Type B pancreatic cell (in vitro differentiated cells): Measurements from ENCODE around the gene PERM1. TPM values are rescaled to one million over a fixed set of nuclear protein-coding genes. Genes with fewer than 3 reads are reported as not detected.
"Not testable (repeated sequence)": the region's sequence is repeated elsewhere in the genome, so short reads cannot be mapped to it uniquely, and the experiment has no call there.

ENCODE experiments used
- DNase-seq: peaks from one replicate; pipeline ENCODE4 v3.0.0; 2021; ENCODE audit warnings: mixed read lengths; ENCODE audit not compliant: unreplicated experiment; ENCODE audit errors: extremely low spot score
- H3K27ac Mint-ChIP-seq: 2 replicates; pipeline ENCODE4 v1.8.0; 2021; ENCODE audit warnings: mild to moderate bottlenecking, mixed read lengths
- H3K27me3 Mint-ChIP-seq: 2 replicates; pipeline ENCODE4 v1.8.0; 2021; ENCODE audit warnings: mixed read lengths
- H3K36me3 Mint-ChIP-seq: 2 replicates; pipeline ENCODE4 v1.8.0; 2021; ENCODE audit warnings: mixed read lengths
- H3K4me1 Mint-ChIP-seq: one replicate; pipeline ENCODE4 v1.8.0; 2021; ENCODE audit warnings: mixed read lengths; ENCODE audit not compliant: unreplicated experiment
- H3K4me3 Mint-ChIP-seq: 2 replicates; pipeline ENCODE4 v1.8.0; 2021; ENCODE audit warnings: mild to moderate bottlenecking, mixed read lengths
- H3K9me3 Mint-ChIP-seq: 2 replicates; pipeline ENCODE4 v1.8.0; 2021; ENCODE audit warnings: mixed read lengths
- CTCF ChIP-seq: fragments of 200-600 bp; sonication (generic); conservative IDR thresholded peaks from 2 replicates; pipeline ENCODE4 v1.5.0; 2021; ENCODE audit warnings: antibody characterized with exemption, mild to moderate bottlenecking
- total RNA-seq: library from RNA; stranded (reverse); gene quantifications from 2 replicates; pipeline ENCODE4 v1.2.1, GENCODE V29; 2021; ENCODE audit warnings: low replicate concordance

PERM1 gene
- total RNA-seq, 1 donor from 2014 or later = 0.34 TPM

GRCh38 chr1:993379-993995 is 11.6 kb upstream of the PERM1 start:
- Mint-ChIP-seq H3K4me1 (peaks cover 4% of the 10 kb centered on the region), H3K27ac (no peak overlapping the region), H3K36me3 (no peaks in the 10 kb centered on the region), H3K4me3 (no peak overlapping the region), H3K9me3 (peaks cover 4% of the 10 kb centered on the region), H3K27me3 (peaks cover 43% of the 10 kb centered on the region)
- DNase-seq = no peak
- TF ChIP-seq CTCF = no peak

GRCh38 chr1:992362-992761 is 10.5 kb upstream of the PERM1 start:
- Mint-ChIP-seq H3K27ac (no peak overlapping the region), H3K36me3 (no peaks in the 10 kb centered on the region), H3K4me1 (peaks cover 4% of the 10 kb centered on the region), H3K4me3 (no peak overlapping the region), H3K27me3 (peaks cover 52% of the 10 kb centered on the region), H3K9me3 (peaks cover 4% of the 10 kb centered on the region)
- DNase-seq = no peak
- no peak for TF ChIP-seq CTCF

GRCh38 chr1:991895-992294 is 10.0 kb upstream of the PERM1 start:
- H3K36me3 Mint-ChIP-seq = no peaks in the 10 kb centered on the region

GRCh38 chr1:991275-991674 is 9.4 kb upstream of the PERM1 start:
- H3K27ac Mint-ChIP-seq, H3K4me3 Mint-ChIP-seq, H3K36me3 Mint-ChIP-seq, H3K4me1 Mint-ChIP-seq, H3K9me3 Mint-ChIP-seq, DNase-seq: not testable (repeated sequence)
- peaks cover 48% of the 10 kb centered on the region for H3K27me3 Mint-ChIP-seq

More at GRCh38 chr1:991895-992294, 10.0 kb upstream of the PERM1 start:
- Mint-ChIP-seq H3K9me3 (peaks cover 4% of the 10 kb centered on the region), H3K27ac (no peak overlapping the region), H3K27me3 (peaks cover 47% of the 10 kb centered on the region), H3K4me1 (peaks cover 4% of the 10 kb centered on the region), H3K4me3 (no peak overlapping the region)
- DNase-seq = no peak
- TF ChIP-seq CTCF = no peak

- not testable (repeated sequence) for H3K4me1 Mint-ChIP-seq, H3K27ac Mint-ChIP-seq, H3K36me3 Mint-ChIP-seq, H3K9me3 Mint-ChIP-seq, H3K4me3 Mint-ChIP-seq, DNase-seq
- H3K27me3 Mint-ChIP-seq = peaks cover 58% of the 10 kb centered on the region
These were observed 6.2 kb upstream of the PERM1 start for GRCh38 chr1:988061-988460.

GRCh38 chr1:985126-985525 is 3.2 kb upstream of the PERM1 start:
- Mint-ChIP-seq H3K4me3 (no peak overlapping the region), H3K27me3 (peaks cover 57% of the 10 kb centered on the region), H3K9me3 (no peaks in the 10 kb centered on the region), H3K27ac (no peak overlapping the region), H3K36me3 (no peaks in the 10 kb centered on the region), H3K4me1 (no peaks in the 10 kb centered on the region)
- TF ChIP-seq CTCF = no peak
- no peak for DNase-seq

GRCh38 chr1:984476-984814 is 2.6 kb upstream of the PERM1 start:
- H3K4me3 Mint-ChIP-seq = no peak overlapping the region
- H3K27ac Mint-ChIP-seq = no peak overlapping the region
- no peak for DNase-seq
- H3K36me3 Mint-ChIP-seq = no peaks in the 10 kb centered on the region
- peak; percentile 60 for TF ChIP-seq CTCF
- no peaks in the 10 kb centered on the region for H3K4me1 Mint-ChIP-seq
- no peaks in the 10 kb centered on the region for H3K9me3 Mint-ChIP-seq
- H3K27me3 Mint-ChIP-seq = peaks cover 52% of the 10 kb centered on the region
